Thyroid gland (tissue), 4 donors: ENCODE data around the gene GMPS.

ENCODE experiments used
- CTCF ChIP-seq, 6 experiments: fragments of 200-600 bp in 3 of 6; fragments of 450-650 bp in 3 of 6; sonication (generic) in 3 of 6; IDR thresholded peaks; one replicate each; pipeline ENCODE4 v1.5.1; 2016 to 2019; ENCODE audit warnings: antibody characterized with exemption in 6 of 6, mild to moderate bottlenecking in 2 of 6, inconsistent platforms in 1 of 6, moderate library complexity in 1 of 6
- POLR2A ChIP-seq, 2 donors: fragments of 450-650 bp; IDR thresholded peaks; one replicate each; pipeline ENCODE4 v1.6.1; 2017; ENCODE audit warnings: antibody characterized with exemption in 2 of 2, mild to moderate bottlenecking in 2 of 2, moderate library complexity in 1 of 2

- no peak for TF ChIP-seq POLR2A (IDR thresholded peaks at IDR 0.05)
- no peak for TF ChIP-seq CTCF (IDR thresholded peaks at IDR 0.05)
Measured at GRCh38 chr3:155912579-155913190, 42.2 kb downstream of the GMPS start.
